BJ (cell line): Measurements from ENCODE around the gene PBX2. TPM values are rescaled to one million over a fixed set of nuclear protein-coding genes. Genes with fewer than 3 reads are reported as not detected.

Experiments
- CTCF ChIA-PET: fragments of 350-600 bp; formaldehyde crosslinking; extraction: SDS; loops from one replicate; lab custom pipeline; 2021; ENCODE audit warnings: antibody characterized with exemption, inconsistent platforms; lab: Yijun Ruan, JAX
- POLR2A ChIA-PET: fragments of 300-600 bp; sonication (Branson Sonifier 250); formaldehyde crosslinking; extraction: SDS; loops from one replicate; lab custom pipeline; 2021; ENCODE audit warnings: antibody characterized with exemption; lab: Charles Lee
- DNase-seq: peaks from one replicate; pipeline ENCODE4 v3.0.0-alpha.2; 2011; ENCODE audit warnings: low read depth
- H3K27me3 ChIP-seq: 2 replicates; pipeline ENCODE4 v1.6.0; 2011; ENCODE audit warnings: low read length; ENCODE audit not compliant: control insufficient read depth, insufficient read depth
- H3K36me3 ChIP-seq: 2 replicates; pipeline ENCODE4 v1.5.1; 2011; ENCODE audit warnings: low read length; ENCODE audit not compliant: control insufficient read depth, insufficient read depth
- H3K4me3 ChIP-seq: 2 replicates; pipeline ENCODE4 v1.5.1; 2011; ENCODE audit warnings: low read depth, mild to moderate bottlenecking, control low read depth, low read length
- CTCF ChIP-seq: IDR thresholded peaks from 2 replicates; pipeline ENCODE4 v1.5.1; 2011; ENCODE audit warnings: low read depth, mild to moderate bottlenecking, control low read depth, inconsistent platforms, low read length, moderate library complexity; ENCODE audit not compliant: insufficient read depth
- polyA plus RNA-seq: library from polyadenylated mRNA; depleted of rRNA; stranded (reverse); fragments of >200 nt; gene quantifications from 2 replicates; pipeline ENCODE4 v1.2.3, GENCODE V29; 2011

The PBX2 gene
- polyA plus RNA-seq, 1 experiment: 73.5 TPM

- Histone ChIP-seq H3K36me3 (peaks cover 33% of the 10 kb centered on the region), H3K4me3 (no peak overlapping the region), H3K27me3 (no peaks in the 10 kb centered on the region)
- ChIA-PET POLR2A (no interaction called here), CTCF (no interaction called here)
- DNase-seq: no peak
- TF ChIP-seq CTCF: no peak
These were observed 19.7 kb downstream of the PBX2 start for GRCh38 chr6:32170294-32170693.

GRCh38 chr6:32168807-32169591 lies 21.0 kb downstream of the PBX2 start:
- no peak for TF ChIP-seq CTCF
- H3K4me3 ChIP-seq: no peak overlapping the region
- ChIA-PET POLR2A (no interaction called here), CTCF (no interaction called here)
- peaks cover 33% of the 10 kb centered on the region for H3K36me3 ChIP-seq
- H3K27me3 ChIP-seq: no peaks in the 10 kb centered on the region
- DNase-seq: no peak

GRCh38 chr6:32168350-32168749 lies 21.7 kb downstream of the PBX2 start:
- POLR2A ChIA-PET: no interaction called here
- H3K4me3 ChIP-seq: no peak overlapping the region
- peaks cover 33% of the 10 kb centered on the region for H3K36me3 ChIP-seq
- CTCF ChIA-PET: no interaction called here
- no peak for TF ChIP-seq CTCF
- no peak for DNase-seq
- no peaks in the 10 kb centered on the region for H3K27me3 ChIP-seq

DNA sequence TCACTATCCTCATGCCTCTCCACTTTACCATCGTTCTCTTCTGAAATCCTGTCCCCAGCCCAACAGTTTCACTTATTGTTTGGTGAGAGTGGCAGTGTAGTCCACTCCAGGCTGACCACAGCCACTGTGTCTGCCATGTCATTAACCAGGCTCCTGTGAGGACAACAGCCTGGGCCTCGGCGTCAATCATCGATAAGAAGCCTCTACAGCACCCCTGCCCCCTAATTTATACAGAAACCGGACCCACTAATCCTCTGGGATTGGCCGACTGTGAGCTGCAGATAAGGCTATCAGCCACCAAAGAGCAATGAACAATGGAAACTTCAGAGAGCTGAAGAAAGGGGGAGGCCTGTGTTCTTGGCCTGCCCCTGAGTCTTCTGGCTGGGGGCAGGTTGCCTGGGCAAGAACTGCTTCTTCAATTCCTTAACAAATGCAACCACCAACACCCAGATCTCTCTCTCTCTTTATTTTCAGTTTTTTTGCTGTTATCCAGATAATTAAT lies 22.2 kb downstream of the PBX2 start:
- no peak for TF ChIP-seq CTCF
- Histone ChIP-seq H3K36me3 (peaks cover 35% of the 10 kb centered on the region), H3K27me3 (no peaks in the 10 kb centered on the region), H3K4me3 (no peak overlapping the region)
- no peak for DNase-seq
- POLR2A ChIA-PET: no interaction called here
- CTCF ChIA-PET: interaction anchor here (1.5 kb wide), 1 partner anchor 54 kb away, joined by 3 read pairs; no protein-coding TSS in a partner anchor

GRCh38 chr6:32167154-32167760 lies 22.7 kb downstream of the PBX2 start:
- no peak overlapping the region for H3K4me3 ChIP-seq
- no peak for DNase-seq
- H3K36me3 ChIP-seq: peaks cover 35% of the 10 kb centered on the region
- ChIA-PET CTCF (interaction anchor here (1.5 kb wide), 1 partner anchor 53 kb away, joined by 3 read pairs; no protein-coding TSS in a partner anchor), POLR2A (no interaction called here)
- TF ChIP-seq CTCF: no peak
- no peaks in the 10 kb centered on the region for H3K27me3 ChIP-seq
